Measurements from ENCODE around the gene C5orf15.

Gene C5orf15

DNA sequence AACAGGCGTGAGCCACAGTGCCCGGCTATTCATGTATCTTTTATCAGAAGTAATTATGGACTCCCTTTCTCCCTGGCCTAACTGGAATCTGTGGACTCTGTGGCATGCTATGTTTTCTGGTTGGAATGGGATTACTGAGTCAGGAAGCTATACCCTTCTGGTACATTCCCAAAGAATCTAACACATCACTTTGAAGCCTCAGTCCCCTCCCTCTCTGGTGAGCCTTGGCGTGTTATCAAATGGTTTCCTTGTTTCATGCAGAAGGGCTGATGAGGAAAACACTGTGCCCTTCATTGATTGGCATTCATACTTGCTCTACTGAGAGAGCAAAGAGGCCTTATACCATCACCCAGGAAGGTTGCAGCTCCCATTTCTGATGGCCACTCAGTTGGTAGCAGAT is 22.9 kb downstream of the C5orf15 start:
- no peak for TF ChIP-seq ARNTL (CRISPR knock-in tag; IDR thresholded peaks at IDR 0.05; ENCODE audit: borderline replicate concordance, low read depth)
- TF ChIP-seq ZC3H10 (CRISPR knock-in tag; IDR thresholded peaks at IDR 0.05): no peak
- TF ChIP-seq, protein P1, sequence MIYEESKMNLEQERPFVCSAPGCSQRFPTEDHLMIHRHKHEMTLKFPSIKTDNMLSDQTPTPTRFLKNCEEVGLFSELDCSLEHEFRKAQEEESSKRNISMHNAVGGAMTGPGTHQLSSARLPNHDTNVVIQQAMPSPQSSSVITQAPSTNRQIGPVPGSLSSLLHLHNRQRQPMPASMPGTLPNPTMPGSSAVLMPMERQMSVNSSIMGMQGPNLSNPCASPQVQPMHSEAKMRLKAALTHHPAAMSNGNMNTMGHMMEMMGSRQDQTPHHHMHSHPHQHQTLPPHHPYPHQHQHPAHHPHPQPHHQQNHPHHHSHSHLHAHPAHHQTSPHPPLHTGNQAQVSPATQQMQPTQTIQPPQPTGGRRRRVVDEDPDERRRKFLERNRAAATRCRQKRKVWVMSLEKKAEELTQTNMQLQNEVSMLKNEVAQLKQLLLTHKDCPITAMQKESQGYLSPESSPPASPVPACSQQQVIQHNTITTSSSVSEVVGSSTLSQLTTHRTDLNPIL (CRISPR knock-in tag; IDR thresholded peaks at IDR 0.05; ENCODE audit: low read depth): no peak
- TF ChIP-seq TOX (CRISPR knock-in tag; IDR thresholded peaks at IDR 0.05; ENCODE audit: borderline replicate concordance): no peak
- no peak for TF ChIP-seq ZNF565 (CRISPR knock-in tag; conservative IDR thresholded peaks at IDR 0.05; ENCODE audit: low read depth)
- no peak for TF ChIP-seq ZNF8 (CRISPR knock-in tag; IDR thresholded peaks at IDR 0.05)
- TF ChIP-seq RARB (CRISPR knock-in tag; IDR thresholded peaks at IDR 0.05): no peak
- TF ChIP-seq ZNF70 (CRISPR knock-in tag; IDR thresholded peaks at IDR 0.05): no peak
- TF ChIP-seq, protein P2, sequence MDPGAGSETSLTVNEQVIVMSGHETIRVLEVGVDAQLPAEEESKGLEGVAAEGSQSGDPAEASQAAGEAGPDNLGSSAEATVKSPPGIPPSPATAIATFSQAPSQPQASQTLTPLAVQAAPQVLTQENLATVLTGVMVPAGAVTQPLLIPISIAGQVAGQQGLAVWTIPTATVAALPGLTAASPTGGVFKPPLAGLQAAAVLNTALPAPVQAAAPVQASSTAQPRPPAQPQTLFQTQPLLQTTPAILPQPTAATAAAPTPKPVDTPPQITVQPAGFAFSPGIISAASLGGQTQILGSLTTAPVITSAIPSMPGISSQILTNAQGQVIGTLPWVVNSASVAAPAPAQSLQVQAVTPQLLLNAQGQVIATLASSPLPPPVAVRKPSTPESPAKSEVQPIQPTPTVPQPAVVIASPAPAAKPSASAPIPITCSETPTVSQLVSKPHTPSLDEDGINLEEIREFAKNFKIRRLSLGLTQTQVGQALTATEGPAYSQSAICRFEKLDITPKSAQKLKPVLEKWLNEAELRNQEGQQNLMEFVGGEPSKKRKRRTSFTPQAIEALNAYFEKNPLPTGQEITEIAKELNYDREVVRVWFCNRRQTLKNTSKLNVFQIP (CRISPR knock-in tag; IDR thresholded peaks at IDR 0.05; ENCODE audit: borderline replicate concordance, low read depth): no peak
- no peak for TF ChIP-seq PPARA (CRISPR knock-in tag; IDR thresholded peaks at IDR 0.05; ENCODE audit: borderline replicate concordance)
- TF ChIP-seq, protein P3, sequence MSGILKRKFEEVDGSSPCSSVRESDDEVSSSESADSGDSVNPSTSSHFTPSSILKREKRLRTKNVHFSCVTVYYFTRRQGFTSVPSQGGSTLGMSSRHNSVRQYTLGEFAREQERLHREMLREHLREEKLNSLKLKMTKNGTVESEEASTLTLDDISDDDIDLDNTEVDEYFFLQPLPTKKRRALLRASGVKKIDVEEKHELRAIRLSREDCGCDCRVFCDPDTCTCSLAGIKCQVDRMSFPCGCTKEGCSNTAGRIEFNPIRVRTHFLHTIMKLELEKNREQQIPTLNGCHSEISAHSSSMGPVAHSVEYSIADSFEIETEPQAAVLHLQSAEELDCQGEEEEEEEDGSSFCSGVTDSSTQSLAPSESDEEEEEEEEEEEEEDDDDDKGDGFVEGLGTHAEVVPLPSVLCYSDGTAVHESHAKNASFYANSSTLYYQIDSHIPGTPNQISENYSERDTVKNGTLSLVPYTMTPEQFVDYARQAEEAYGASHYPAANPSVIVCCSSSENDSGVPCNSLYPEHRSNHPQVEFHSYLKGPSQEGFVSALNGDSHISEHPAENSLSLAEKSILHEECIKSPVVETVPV (CRISPR knock-in tag; IDR thresholded peaks at IDR 0.05): no peak
- TF ChIP-seq, protein P4, sequence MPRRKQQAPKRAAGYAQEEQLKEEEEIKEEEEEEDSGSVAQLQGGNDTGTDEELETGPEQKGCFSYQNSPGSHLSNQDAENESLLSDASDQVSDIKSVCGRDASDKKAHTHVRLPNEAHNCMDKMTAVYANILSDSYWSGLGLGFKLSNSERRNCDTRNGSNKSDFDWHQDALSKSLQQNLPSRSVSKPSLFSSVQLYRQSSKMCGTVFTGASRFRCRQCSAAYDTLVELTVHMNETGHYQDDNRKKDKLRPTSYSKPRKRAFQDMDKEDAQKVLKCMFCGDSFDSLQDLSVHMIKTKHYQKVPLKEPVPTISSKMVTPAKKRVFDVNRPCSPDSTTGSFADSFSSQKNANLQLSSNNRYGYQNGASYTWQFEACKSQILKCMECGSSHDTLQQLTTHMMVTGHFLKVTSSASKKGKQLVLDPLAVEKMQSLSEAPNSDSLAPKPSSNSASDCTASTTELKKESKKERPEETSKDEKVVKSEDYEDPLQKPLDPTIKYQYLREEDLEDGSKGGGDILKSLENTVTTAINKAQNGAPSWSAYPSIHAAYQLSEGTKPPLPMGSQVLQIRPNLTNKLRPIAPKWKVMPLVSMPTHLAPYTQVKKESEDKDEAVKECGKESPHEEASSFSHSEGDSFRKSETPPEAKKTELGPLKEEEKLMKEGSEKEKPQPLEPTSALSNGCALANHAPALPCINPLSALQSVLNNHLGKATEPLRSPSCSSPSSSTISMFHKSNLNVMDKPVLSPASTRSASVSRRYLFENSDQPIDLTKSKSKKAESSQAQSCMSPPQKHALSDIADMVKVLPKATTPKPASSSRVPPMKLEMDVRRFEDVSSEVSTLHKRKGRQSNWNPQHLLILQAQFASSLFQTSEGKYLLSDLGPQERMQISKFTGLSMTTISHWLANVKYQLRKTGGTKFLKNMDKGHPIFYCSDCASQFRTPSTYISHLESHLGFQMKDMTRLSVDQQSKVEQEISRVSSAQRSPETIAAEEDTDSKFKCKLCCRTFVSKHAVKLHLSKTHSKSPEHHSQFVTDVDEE (CRISPR knock-in tag; IDR thresholded peaks at IDR 0.05): no peak
- TF ChIP-seq ZFP30 (CRISPR knock-in tag; IDR thresholded peaks at IDR 0.05): no peak
- no peak for TF ChIP-seq SNAI2 (CRISPR knock-in tag; IDR thresholded peaks at IDR 0.05)
- TF ChIP-seq CSDC2 (CRISPR knock-in tag; IDR thresholded peaks at IDR 0.05): no peak
- TF ChIP-seq BACH2 (CRISPR knock-in tag; IDR thresholded peaks at IDR 0.05; ENCODE audit: borderline replicate concordance): no peak
- ATAC-seq: no peak

DNA sequence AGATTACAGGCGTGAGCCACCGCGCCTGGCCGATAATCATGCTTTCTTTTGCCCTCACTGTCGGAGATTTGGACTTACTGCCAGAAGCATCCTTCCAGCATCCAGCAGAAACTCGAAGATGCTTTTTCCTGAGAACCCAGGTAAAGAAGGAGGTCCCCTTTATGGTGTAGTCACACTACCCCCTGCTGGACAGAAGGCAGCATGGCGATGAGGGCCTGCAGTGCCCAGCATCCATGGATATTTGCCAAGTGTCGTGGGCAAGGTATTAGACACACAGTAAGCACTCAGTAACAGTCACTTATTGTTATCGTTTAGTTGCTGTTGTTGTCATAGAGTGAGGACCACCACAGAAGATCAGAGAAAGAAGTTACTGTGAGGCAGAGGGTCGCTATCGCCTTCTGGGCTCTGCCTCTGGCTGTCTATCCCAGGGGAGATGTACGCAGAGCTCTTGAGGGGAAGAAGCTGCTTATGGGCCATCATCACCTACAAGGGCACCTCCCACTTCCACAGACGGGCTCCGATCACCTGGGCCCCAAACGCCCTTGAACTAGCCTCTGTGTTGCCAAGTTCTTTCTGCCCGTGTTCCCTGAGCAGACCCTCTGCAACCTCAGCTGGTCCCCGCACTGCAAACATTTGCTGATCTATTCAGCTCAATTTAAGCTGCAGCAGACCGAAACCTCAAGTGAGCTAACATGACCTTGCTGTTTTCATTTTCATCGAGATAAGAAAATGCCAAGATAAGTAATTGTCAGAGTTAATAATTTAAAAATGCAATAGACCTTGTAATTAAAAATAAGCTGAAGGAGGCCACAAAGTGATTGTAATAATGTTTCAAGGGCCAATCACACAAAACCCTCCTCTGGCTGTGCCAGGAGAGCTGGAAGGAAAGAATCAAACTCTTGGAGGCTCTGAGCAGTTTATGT is 23.9 kb downstream of the C5orf15 start:
- TF ChIP-seq, protein P1 (CRISPR knock-in tag; IDR thresholded peaks at IDR 0.05; ENCODE audit: low read depth): no peak
- no peak for TF ChIP-seq ARNTL (CRISPR knock-in tag; IDR thresholded peaks at IDR 0.05; ENCODE audit: borderline replicate concordance, low read depth)
- TF ChIP-seq ZNF8 (CRISPR knock-in tag; IDR thresholded peaks at IDR 0.05): no peak
- no peak for TF ChIP-seq TOX (CRISPR knock-in tag; IDR thresholded peaks at IDR 0.05; ENCODE audit: borderline replicate concordance)
- no peak for TF ChIP-seq ISL1 (CRISPR knock-in tag; IDR thresholded peaks at IDR 0.05)
- no peak for TF ChIP-seq OSR1 (CRISPR knock-in tag; IDR thresholded peaks at IDR 0.05)
- peak; percentile 86 for ATAC-seq

DNA sequence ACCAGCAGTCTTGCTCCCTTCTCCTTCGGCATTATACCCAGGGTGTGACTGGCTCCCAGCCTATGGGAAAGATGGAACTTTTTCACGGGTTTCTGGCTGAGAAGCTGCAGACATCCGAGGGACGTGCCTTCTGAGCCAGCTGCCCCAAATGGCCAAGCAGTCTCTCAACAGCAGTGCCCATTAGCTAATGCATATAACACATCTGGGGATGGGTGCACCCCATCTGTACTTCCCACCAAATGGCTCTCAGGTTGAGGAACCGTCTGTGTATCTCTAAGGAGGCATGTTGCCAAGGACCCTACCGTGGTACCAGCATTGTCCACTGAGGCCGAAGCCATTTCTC is 25.0 kb downstream of the C5orf15 start:
- ATAC-seq: no peak
- TF ChIP-seq OSR1 (CRISPR knock-in tag; IDR thresholded peaks at IDR 0.05): no peak
- TF ChIP-seq, protein P1 (CRISPR knock-in tag; IDR thresholded peaks at IDR 0.05; ENCODE audit: low read depth): no peak
- TF ChIP-seq ESRRG (CRISPR knock-in tag; IDR thresholded peaks at IDR 0.05): no peak
- TF ChIP-seq, protein P4 (CRISPR knock-in tag; IDR thresholded peaks at IDR 0.05): no peak
- TF ChIP-seq SNAI2 (CRISPR knock-in tag; IDR thresholded peaks at IDR 0.05): no peak
- TF ChIP-seq ZC3H10 (CRISPR knock-in tag; IDR thresholded peaks at IDR 0.05): no peak
- TF ChIP-seq ARNTL (CRISPR knock-in tag; IDR thresholded peaks at IDR 0.05; ENCODE audit: borderline replicate concordance, low read depth): no peak
- TF ChIP-seq ZNF565 (CRISPR knock-in tag; conservative IDR thresholded peaks at IDR 0.05; ENCODE audit: low read depth): no peak
- no peak for TF ChIP-seq TOX (CRISPR knock-in tag; IDR thresholded peaks at IDR 0.05; ENCODE audit: borderline replicate concordance)
- TF ChIP-seq, protein P5, sequence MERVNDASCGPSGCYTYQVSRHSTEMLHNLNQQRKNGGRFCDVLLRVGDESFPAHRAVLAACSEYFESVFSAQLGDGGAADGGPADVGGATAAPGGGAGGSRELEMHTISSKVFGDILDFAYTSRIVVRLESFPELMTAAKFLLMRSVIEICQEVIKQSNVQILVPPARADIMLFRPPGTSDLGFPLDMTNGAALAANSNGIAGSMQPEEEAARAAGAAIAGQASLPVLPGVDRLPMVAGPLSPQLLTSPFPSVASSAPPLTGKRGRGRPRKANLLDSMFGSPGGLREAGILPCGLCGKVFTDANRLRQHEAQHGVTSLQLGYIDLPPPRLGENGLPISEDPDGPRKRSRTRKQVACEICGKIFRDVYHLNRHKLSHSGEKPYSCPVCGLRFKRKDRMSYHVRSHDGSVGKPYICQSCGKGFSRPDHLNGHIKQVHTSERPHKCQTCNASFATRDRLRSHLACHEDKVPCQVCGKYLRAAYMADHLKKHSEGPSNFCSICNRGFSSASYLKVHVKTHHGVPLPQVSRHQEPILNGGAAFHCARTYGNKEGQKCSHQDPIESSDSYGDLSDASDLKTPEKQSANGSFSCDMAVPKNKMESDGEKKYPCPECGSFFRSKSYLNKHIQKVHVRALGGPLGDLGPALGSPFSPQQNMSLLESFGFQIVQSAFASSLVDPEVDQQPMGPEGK (CRISPR knock-in tag; IDR thresholded peaks at IDR 0.05; ENCODE audit: borderline replicate concordance): no peak
- no peak for TF ChIP-seq ISL1 (CRISPR knock-in tag; IDR thresholded peaks at IDR 0.05)
